NB4 (cell line): ENCODE data around the gene ZBTB40.
A peak's percentile ranks its signal among the peaks of the same experiment; 100 is the strongest.

Experiments
- POLR2A ChIP-seq: IDR thresholded peaks from 2 replicates; pipeline ENCODE4 v1.6.1; 2011; ENCODE audit warnings: mild to moderate bottlenecking; ENCODE audit not compliant: insufficient read length; ENCODE audit errors: extremely low read depth
- TF ChIP-seq, protein P1 (sequence below): IDR thresholded peaks from one replicate; pipeline ENCODE4 v1.5.1; 2012; ENCODE audit warnings: low read depth, low read length

DNA sequence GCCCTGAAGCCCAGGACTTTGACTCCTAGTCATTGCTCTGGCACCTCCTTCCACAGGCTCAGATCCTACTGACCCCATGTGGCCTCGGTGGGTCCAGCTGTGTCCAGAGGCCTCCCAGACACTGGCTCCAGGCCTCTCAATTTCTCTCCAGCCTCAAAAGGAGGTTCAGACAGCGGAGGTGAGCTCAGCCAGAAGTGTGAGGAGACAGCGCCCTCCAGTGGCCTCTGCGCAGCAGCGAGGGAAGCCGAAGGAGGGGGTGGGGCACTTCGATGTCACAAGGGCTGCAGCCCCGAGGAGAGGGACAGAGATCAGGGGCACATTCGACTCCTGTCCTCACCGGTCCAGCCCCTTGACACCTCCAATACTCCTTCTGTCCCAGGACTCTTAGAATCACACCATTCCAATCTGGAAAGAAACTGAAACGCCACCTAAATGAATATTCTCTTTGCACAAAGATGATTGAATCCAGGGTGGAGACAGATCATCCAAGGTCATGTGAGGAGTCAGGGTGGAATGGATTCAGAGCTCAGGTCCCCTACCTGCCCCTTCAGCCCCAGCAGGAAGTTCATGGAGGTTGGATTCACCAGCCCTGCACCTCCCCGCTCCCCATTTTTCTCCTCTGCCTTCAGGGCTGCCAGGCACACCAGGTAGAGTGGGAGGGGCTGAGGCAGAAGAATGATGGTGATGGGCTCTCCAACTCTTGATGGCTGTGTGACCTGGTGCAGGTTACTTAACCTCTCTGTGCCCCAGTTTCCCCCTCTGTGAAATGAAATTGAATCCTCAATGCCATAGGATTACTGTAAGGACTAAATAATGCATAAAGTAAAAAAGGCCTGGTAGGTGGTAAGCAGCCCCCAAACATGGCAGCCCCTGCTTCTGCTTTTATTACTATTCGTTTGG is 34.8 kb upstream of the ZBTB40 start:
- TF ChIP-seq, protein P1, sequence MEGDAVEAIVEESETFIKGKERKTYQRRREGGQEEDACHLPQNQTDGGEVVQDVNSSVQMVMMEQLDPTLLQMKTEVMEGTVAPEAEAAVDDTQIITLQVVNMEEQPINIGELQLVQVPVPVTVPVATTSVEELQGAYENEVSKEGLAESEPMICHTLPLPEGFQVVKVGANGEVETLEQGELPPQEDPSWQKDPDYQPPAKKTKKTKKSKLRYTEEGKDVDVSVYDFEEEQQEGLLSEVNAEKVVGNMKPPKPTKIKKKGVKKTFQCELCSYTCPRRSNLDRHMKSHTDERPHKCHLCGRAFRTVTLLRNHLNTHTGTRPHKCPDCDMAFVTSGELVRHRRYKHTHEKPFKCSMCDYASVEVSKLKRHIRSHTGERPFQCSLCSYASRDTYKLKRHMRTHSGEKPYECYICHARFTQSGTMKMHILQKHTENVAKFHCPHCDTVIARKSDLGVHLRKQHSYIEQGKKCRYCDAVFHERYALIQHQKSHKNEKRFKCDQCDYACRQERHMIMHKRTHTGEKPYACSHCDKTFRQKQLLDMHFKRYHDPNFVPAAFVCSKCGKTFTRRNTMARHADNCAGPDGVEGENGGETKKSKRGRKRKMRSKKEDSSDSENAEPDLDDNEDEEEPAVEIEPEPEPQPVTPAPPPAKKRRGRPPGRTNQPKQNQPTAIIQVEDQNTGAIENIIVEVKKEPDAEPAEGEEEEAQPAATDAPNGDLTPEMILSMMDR, result peak; percentile 95
- TF ChIP-seq POLR2A, result no peak
